ENCODE data around the gene LRRC14B. TPM values are rescaled to one million over a fixed set of nuclear protein-coding genes. Genes with fewer than 3 reads are reported as not detected.
A peak's percentile ranks its signal among the peaks of the same experiment; 100 is the strongest.

LRRC14B gene
- total and polyA plus RNA-seq, 4 donors = not detected

DNA sequence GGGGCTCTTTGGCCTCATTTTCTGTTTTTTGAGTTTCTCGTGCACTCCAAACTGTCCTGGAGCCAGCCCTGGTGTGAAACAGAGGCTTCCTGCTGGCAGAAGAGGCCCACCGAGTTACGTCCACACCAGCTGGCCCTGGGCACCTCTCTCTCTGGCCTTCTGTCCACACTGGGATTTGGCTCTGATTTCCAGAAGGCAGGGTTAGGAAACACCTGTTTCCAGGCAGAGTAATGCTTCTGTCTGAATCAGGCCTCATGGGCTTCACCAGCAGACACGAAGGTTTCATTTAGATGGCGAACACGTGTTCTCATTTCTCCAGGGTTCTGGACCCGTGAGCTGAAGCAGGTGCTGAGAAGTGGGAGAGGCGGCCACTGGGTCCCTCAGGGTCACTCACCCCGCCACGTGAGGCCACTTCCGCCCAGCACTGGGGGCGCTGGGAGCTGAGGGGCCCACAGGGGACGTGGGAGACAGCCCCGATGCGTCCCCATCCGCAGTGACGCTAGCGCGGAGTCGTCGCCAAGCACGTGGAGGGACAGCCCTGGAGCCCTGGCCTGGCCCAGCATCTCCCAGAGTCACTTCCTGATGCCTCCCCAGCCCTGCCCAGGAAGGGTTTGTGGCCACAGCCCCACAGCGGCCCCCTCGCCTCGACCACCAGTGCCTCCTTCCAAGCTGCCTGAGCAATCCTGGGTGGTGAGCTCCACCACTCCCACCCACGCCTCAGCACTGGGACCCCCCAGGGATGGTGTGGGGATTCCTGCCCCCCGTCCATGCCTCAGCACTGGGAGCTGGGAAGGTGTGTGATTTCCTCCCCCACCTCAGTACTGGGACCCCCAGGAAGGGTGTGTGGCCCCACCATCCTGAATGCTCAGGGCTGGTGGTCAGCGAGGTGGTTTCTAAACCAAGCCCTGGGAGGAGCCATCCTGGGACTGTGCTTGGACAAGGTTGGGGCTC lies 4.9 kb upstream of the LRRC14B start:
- Histone ChIP-seq H3K27me3 (ENCODE audit: control insufficient read depth in 1 of 2, insufficient read depth in 2 of 2, low read length in 1 of 2) (no peaks in the 10 kb centered on the region), H3K4me1 (ENCODE audit: control insufficient read depth in 1 of 2, insufficient read depth in 2 of 2, low read length in 2 of 2) (no peaks in the 10 kb centered on the region), H3K4me3 (ENCODE audit: low read length in 2 of 2) (no peak overlapping the region), H3K36me3 (ENCODE audit: control insufficient read depth in 1 of 2, insufficient read depth in 2 of 2, low read length in 1 of 2) (no peaks in the 10 kb centered on the region), H3K9me3 (ENCODE audit: control insufficient read depth, low read length) (no peaks in the 10 kb centered on the region), H3K27ac (ENCODE audit: low read depth in 1 of 2, low read length in 2 of 2) (no peak overlapping the region)
- 91 to 95% methylated on average over 28 of the region's 28 CpGs for WGBS, 2 donors
- ATAC-seq (ENCODE audit: low FRiP score) = no peak
- intact Hi-C loops (cut with DNase I) = no loop called here
- DNase-seq = peak in 1 of 2 donors; percentile 40

GRCh38 chr5:187042-187431 lies 4.3 kb upstream of the LRRC14B start:
- no peak overlapping the region for H3K27ac ChIP-seq (ENCODE audit: low read depth in 1 of 2, low read length in 2 of 2)
- DNase-seq = peak; percentile 29 to 64
- intact Hi-C loops (cut with DNase I) = no loop called here
- no peaks in the 10 kb centered on the region for H3K4me1 ChIP-seq (ENCODE audit: control insufficient read depth in 1 of 2, insufficient read depth in 2 of 2, low read length in 2 of 2)
- no peaks in the 10 kb centered on the region for H3K36me3 ChIP-seq (ENCODE audit: control insufficient read depth in 1 of 2, insufficient read depth in 2 of 2, low read length in 1 of 2)
- no peak overlapping the region for H3K4me3 ChIP-seq (ENCODE audit: low read length in 2 of 2)
- WGBS, 2 donors = 83 to 86% methylated on average over 13 of the region's 13 CpGs
- no peaks in the 10 kb centered on the region for H3K9me3 ChIP-seq (ENCODE audit: control insufficient read depth, low read length)
- no peak for ATAC-seq (ENCODE audit: low FRiP score)
- H3K27me3 ChIP-seq (ENCODE audit: control insufficient read depth in 1 of 2, insufficient read depth in 2 of 2, low read length in 1 of 2) = no peaks in the 10 kb centered on the region

DNA sequence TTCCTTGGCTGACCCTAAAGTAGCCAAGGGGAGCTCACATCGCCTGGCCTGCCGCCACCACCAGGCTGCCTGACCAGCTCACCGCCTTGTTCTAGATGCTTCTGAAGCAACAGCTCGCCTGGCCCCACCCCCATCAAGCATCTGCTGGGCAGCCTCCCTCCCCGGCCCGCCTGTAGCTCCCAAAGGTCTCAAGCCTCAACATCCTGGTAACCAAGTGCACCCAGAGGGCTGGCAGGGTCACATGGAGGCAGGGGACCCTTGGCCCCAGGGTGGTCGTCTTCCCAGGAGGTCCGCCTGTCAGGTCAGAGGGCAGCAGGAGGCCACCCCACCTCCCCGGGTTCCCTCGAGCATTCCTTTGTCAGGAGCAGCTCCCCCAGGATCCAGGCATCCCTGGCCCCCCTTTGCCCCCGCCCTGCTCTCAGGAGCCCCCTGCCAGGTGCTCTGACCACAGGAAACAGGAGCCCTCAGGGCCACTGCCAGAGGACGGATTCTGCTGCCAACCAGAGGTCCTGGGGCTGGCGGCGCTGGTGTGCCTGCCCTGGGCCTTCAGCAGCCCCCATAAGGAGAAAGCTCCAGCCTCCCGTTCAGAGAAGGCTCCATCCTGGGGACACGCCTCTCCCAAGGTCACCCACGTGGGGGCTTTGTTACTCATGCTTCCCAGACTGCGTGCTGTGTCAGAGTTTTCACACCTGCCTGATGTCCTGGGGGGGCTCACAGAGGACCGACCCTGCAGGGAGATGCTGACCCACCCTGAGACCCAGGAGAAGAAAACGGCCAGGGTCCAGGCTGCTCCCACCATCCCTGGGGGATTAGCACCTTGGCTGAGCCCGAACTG lies 3.5 kb upstream of the LRRC14B start:
- H3K27me3 ChIP-seq (ENCODE audit: control insufficient read depth in 1 of 2, insufficient read depth in 2 of 2, low read length in 1 of 2) = no peaks in the 10 kb centered on the region
- no peak overlapping the region for H3K27ac ChIP-seq (ENCODE audit: low read depth in 1 of 2, low read length in 2 of 2)
- DNase-seq (peak; percentile 52 to 71), ATAC-seq (ENCODE audit: low FRiP score) (no peak)
- no peaks in the 10 kb centered on the region for H3K4me1 ChIP-seq (ENCODE audit: control insufficient read depth in 1 of 2, insufficient read depth in 2 of 2, low read length in 2 of 2)
- no peaks in the 10 kb centered on the region for H3K9me3 ChIP-seq (ENCODE audit: control insufficient read depth, low read length)
- intact Hi-C loops (cut with DNase I) = no loop called here
- 50 to 57% methylated on average over 20 to 21 of the region's 21 CpGs for WGBS, 2 donors
- H3K36me3 ChIP-seq (ENCODE audit: control insufficient read depth in 1 of 2, insufficient read depth in 2 of 2, low read length in 1 of 2) = no peaks in the 10 kb centered on the region
- H3K4me3 ChIP-seq (ENCODE audit: low read length in 2 of 2) = no peak overlapping the region

GRCh38 chr5:188488-189481 lies 2.5 kb upstream of the LRRC14B start:
- Histone ChIP-seq H3K27ac (ENCODE audit: low read depth in 1 of 2, low read length in 2 of 2) (no peak overlapping the region), H3K36me3 (ENCODE audit: control insufficient read depth in 1 of 2, insufficient read depth in 2 of 2, low read length in 1 of 2) (no peaks in the 10 kb centered on the region), H3K4me3 (ENCODE audit: low read length in 2 of 2) (no peak overlapping the region), H3K4me1 (ENCODE audit: control insufficient read depth in 1 of 2, insufficient read depth in 2 of 2, low read length in 2 of 2) (no peaks in the 10 kb centered on the region), H3K9me3 (ENCODE audit: control insufficient read depth, low read length) (no peaks in the 10 kb centered on the region), H3K27me3 (ENCODE audit: control insufficient read depth in 1 of 2, insufficient read depth in 2 of 2, low read length in 1 of 2) (no peaks in the 10 kb centered on the region)
- intact Hi-C loops (cut with DNase I) = no loop called here
- peak; percentile 86 for ATAC-seq (ENCODE audit: low FRiP score)
- peak; percentile 90 to 96 for DNase-seq
- 37 to 42% methylated on average over 37 of the region's 37 CpGs for WGBS, 2 donors

DNA sequence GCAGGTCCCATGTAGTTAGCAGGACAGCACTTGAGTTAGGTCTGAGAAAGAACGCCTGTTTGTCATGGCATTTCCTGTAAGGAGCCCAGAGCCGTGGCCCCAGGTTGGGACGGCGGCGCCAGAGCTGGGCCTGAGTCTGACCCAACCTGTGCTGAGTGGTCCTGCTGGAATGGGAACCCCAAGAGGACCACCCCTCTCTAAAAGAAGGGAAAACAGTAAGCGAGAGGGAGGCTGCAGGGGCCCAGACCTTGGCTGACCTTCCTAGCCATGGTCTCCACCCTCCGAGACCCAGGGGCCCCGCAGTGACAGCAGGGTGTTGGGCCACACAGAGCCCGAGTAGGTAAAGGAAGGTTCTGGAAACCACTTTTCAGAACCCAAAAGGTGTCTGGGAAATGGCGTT lies 1.8 kb upstream of the LRRC14B start:
- no peak overlapping the region for H3K27ac ChIP-seq (ENCODE audit: low read depth in 1 of 2, low read length in 2 of 2)
- H3K4me1 ChIP-seq (ENCODE audit: control insufficient read depth in 1 of 2, insufficient read depth in 2 of 2, low read length in 2 of 2) = no peaks in the 10 kb centered on the region
- ATAC-seq (ENCODE audit: low FRiP score) (no peak), DNase-seq (peak in 1 of 2 donors; percentile 35)
- H3K27me3 ChIP-seq (ENCODE audit: control insufficient read depth in 1 of 2, insufficient read depth in 2 of 2, low read length in 1 of 2) = no peaks in the 10 kb centered on the region
- 84 to 97% methylated on average over 10 of the region's 10 CpGs for WGBS, 2 donors
- intact Hi-C loops (cut with DNase I) = no loop called here
- H3K9me3 ChIP-seq (ENCODE audit: control insufficient read depth, low read length) = no peaks in the 10 kb centered on the region
- no peak overlapping the region for H3K4me3 ChIP-seq (ENCODE audit: low read length in 2 of 2)
- H3K36me3 ChIP-seq (ENCODE audit: control insufficient read depth in 1 of 2, insufficient read depth in 2 of 2, low read length in 1 of 2) = no peaks in the 10 kb centered on the region

DNA sequence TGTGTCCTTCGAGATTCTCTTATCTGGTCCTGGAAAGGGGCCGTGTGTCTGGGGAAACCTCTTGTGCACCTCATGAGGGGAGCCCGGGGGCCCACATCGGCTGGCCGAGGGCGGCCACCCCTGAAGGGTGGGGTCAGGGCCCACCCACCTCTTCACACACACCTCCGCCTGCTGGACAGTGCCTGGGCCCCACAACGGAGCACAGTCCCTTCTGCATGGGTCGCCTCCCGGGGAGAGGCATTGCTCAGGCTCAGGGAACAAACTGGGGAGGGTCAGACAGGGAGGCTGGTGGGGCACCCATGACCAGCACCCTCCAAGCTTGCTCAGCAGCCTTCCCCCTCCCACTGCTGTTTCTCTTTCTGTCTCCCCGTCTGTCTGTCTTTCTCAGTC lies 1.3 kb upstream of the LRRC14B start:
- H3K4me3 ChIP-seq (ENCODE audit: low read length in 2 of 2) = no peak overlapping the region
- H3K9me3 ChIP-seq (ENCODE audit: control insufficient read depth, low read length) = no peaks in the 10 kb centered on the region
- no peaks in the 10 kb centered on the region for H3K36me3 ChIP-seq (ENCODE audit: control insufficient read depth in 1 of 2, insufficient read depth in 2 of 2, low read length in 1 of 2)
- H3K4me1 ChIP-seq (ENCODE audit: control insufficient read depth in 1 of 2, insufficient read depth in 2 of 2, low read length in 2 of 2) = no peaks in the 10 kb centered on the region
- DNase-seq = peak; percentile 42 to 64
- no peak overlapping the region for H3K27ac ChIP-seq (ENCODE audit: low read depth in 1 of 2, low read length in 2 of 2)
- no peak for ATAC-seq (ENCODE audit: low FRiP score)
- WGBS, 2 donors = 71 to 78% methylated on average over 11 of the region's 11 CpGs
- no peaks in the 10 kb centered on the region for H3K27me3 ChIP-seq (ENCODE audit: control insufficient read depth in 1 of 2, insufficient read depth in 2 of 2, low read length in 1 of 2)
- intact Hi-C loops (cut with DNase I) = no loop called here

DNA sequence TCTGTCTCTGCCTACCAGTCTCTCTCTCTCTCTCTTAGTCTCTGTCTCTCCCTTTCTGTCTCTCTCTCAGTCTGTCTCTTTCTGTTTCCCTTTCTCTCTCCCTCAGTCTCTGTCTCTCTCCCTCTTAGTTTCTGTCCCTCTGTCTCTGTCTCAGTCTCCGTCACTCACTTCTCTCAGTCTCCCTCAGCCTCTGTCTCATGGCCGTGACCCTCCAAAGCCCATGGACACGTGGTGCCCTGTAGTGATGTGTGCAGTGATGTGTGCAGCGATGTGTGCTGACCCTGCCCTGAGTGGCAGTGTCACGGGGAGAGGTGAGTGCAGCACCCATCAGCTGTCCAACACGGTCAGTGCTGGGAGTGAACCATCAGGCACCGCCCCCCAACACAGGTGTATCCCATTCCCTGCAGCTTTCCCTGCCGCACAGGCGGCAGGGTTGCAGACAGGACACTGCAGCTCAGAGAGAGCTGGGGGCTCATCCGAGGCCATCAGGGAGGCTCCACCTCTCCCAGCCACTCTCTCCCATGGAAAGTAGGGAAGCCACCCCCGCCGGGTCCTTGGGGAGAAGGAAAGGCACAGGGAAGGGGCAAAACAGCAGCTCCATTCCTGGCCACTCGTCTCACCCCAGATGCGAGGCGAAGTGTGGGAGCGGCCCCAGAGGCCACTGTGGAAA lies 794 bp upstream of the LRRC14B start:
- ATAC-seq (ENCODE audit: low FRiP score) = no peak
- no peaks in the 10 kb centered on the region for H3K4me1 ChIP-seq (ENCODE audit: control insufficient read depth in 1 of 2, insufficient read depth in 2 of 2, low read length in 2 of 2)
- peak in 1 of 2 donors; percentile 75 for DNase-seq
- H3K4me3 ChIP-seq (ENCODE audit: low read length in 2 of 2) = no peak overlapping the region
- intact Hi-C loops (cut with DNase I) = no loop called here
- no peaks in the 10 kb centered on the region for H3K27me3 ChIP-seq (ENCODE audit: control insufficient read depth in 1 of 2, insufficient read depth in 2 of 2, low read length in 1 of 2)
- no peaks in the 10 kb centered on the region for H3K36me3 ChIP-seq (ENCODE audit: control insufficient read depth in 1 of 2, insufficient read depth in 2 of 2, low read length in 1 of 2)
- no peak overlapping the region for H3K27ac ChIP-seq (ENCODE audit: low read depth in 1 of 2, low read length in 2 of 2)
- 36% methylated on average over 16 of the region's 16 CpGs for WGBS, 2 donors
- H3K9me3 ChIP-seq (ENCODE audit: control insufficient read depth, low read length) = no peaks in the 10 kb centered on the region

Data from aorta (tissue), 5 donors.